CD4-positive, alpha-beta memory T cell (primary cell): ENCODE data around the gene MRTFA. TPM values are rescaled to one million over a fixed set of nuclear protein-coding genes. Genes with fewer than 3 reads are reported as not detected.

Experiments
- CTCF ChIA-PET: fragments of 350-600 bp; sonication (Branson Sonifier 250); formaldehyde crosslinking; loops from one replicate; lab custom pipeline; 2021; ENCODE audit warnings: inconsistent platforms; ENCODE audit not compliant: partially characterized antibody; lab: Charles Lee
- POLR2A ChIA-PET: fragments of 350-600 bp; sonication (Branson Sonifier 250); formaldehyde crosslinking; loops from one replicate; lab custom pipeline; 2021; ENCODE audit not compliant: partially characterized antibody; lab: Charles Lee
- DNase-seq, 5 donors: peaks; one replicate each; pipeline versions ENCODE4 v3.0.0 to v3.0.0-alpha.2; 2020 to 2022; ENCODE audit warnings: mixed read lengths in 1 of 5
- H3K27ac ChIP-seq: one replicate; pipeline ENCODE4 v1.7.0; 2013; ENCODE audit warnings: low read depth, low read length
- H3K27me3 ChIP-seq: 2 replicates; pipeline ENCODE4 v1.7.0; 2013; ENCODE audit warnings: mild to moderate bottlenecking, low read length, moderate library complexity; ENCODE audit not compliant: insufficient read depth
- H3K36me3 ChIP-seq: 2 replicates; pipeline ENCODE4 v1.7.0; 2013; ENCODE audit warnings: mild to moderate bottlenecking, low read length, moderate library complexity; ENCODE audit not compliant: insufficient read depth
- H3K4me1 ChIP-seq: 2 replicates; pipeline ENCODE4 v1.7.0; 2013; ENCODE audit warnings: mild to moderate bottlenecking, low read length, moderate library complexity; ENCODE audit not compliant: insufficient read depth
- H3K4me3 ChIP-seq, 2 donors: one replicate each; pipeline ENCODE4 v1.7.0; 2013; ENCODE audit warnings: low read length in 2 of 2, mild to moderate bottlenecking in 1 of 2
- H3K9me3 ChIP-seq, 2 donors: one replicate each; pipeline ENCODE4 v1.7.0; 2013; ENCODE audit warnings: low read length in 2 of 2, control low read depth in 1 of 2; ENCODE audit not compliant: control insufficient read depth in 1 of 2
- H3K27ac Mint-ChIP-seq, 7 donors: one replicate each; pipeline ENCODE4 v1.8.0; 2020 to 2021; ENCODE audit warnings: mixed read lengths in 7 of 7, mild to moderate bottlenecking in 6 of 7, inconsistent platforms in 3 of 7, moderate library complexity in 3 of 7
- H3K27me3 Mint-ChIP-seq, 2 donors: one replicate each; pipeline ENCODE4 v1.8.0; 2020 to 2021; ENCODE audit warnings: mixed read lengths in 2 of 2
- H3K36me3 Mint-ChIP-seq, 2 donors: one replicate each; pipeline ENCODE4 v1.8.0; 2020 to 2021; ENCODE audit warnings: mixed read lengths in 2 of 2, inconsistent platforms in 1 of 2, mild to moderate bottlenecking in 1 of 2
- H3K4me1 Mint-ChIP-seq, 4 donors: one replicate each; pipeline ENCODE4 v1.8.0; 2020 to 2021; ENCODE audit warnings: mixed read lengths in 4 of 4, mild to moderate bottlenecking in 1 of 4
- H3K4me3 Mint-ChIP-seq, 8 donors: one replicate each; pipeline ENCODE4 v1.8.0; 2020 to 2021; ENCODE audit warnings: mixed read lengths in 8 of 8, mild to moderate bottlenecking in 7 of 8, moderate library complexity in 6 of 8, inconsistent platforms in 3 of 8
- H3K9me3 Mint-ChIP-seq, 8 donors: one replicate each; pipeline ENCODE4 v1.8.0; 2020 to 2021; ENCODE audit warnings: mixed read lengths in 8 of 8, mild to moderate bottlenecking in 5 of 8, inconsistent platforms in 3 of 8, moderate library complexity in 1 of 8
- intact Hi-C: fragments of 100-400 bp; cut with micrococcal nuclease; formaldehyde crosslinking; loops from one replicate; pipeline ENCODE4 v1.15.1; 2023
- polyA plus RNA-seq, 2 donors: library from polyadenylated mRNA; unstranded; fragments of 300-500 nt; fragmentation: Illumina TruSeq; gene quantifications; one replicate each; pipeline ENCODE4 v1.2.3, GENCODE V29; 2021
- total RNA-seq, 2 experiments: library from RNA; stranded (reverse); gene quantifications; one replicate each; pipeline ENCODE4 v1.2.3, GENCODE V29; 2021

The MRTFA gene
- total and polyA plus RNA-seq, 4 experiments from 2014 or later = 5.3 to 91.6 (median 50.9) TPM

GRCh38 chr22:40479126-40479800 is 157.3 kb downstream of the MRTFA start:
- POLR2A ChIA-PET = interaction anchor here (0.7 to 1.3 kb wide), 3 partner anchors 17 to 157 kb away, joined by 3 to 4 read pairs (median 4); partner anchors contain the start of gene MRTFA

GRCh38 chr22:40478338-40479125 is 158.0 kb downstream of the MRTFA start:
- no peaks in the 10 kb centered on the region for H3K9me3 Mint-ChIP-seq
- CTCF ChIA-PET = interaction anchor here (0.6 to 5.1 kb wide), 17 partner anchors 8 to 454 kb away, joined by 3 to 67 read pairs (median 4); no protein-coding TSS in a partner anchor
- intact Hi-C loops = loop anchor here (2.0 kb wide), 1 partner anchor 42 kb away; no protein-coding TSS in a partner anchor
- no peak overlapping the region for H3K4me3 ChIP-seq
- H3K27ac ChIP-seq = no peak overlapping the region
- H3K4me1 ChIP-seq = peaks cover 28% of the 10 kb centered on the region
- peaks cover 14 to 39% (median 24%) of the 10 kb centered on the region in 4 donors for H3K4me1 Mint-ChIP-seq
- H3K9me3 ChIP-seq = no peaks in the 10 kb centered on the region
- no peak for DNase-seq
- H3K27me3 Mint-ChIP-seq = no peaks in the 10 kb centered on the region
- no peaks in the 10 kb centered on the region for H3K36me3 ChIP-seq
- POLR2A ChIA-PET = interaction anchor here (0.7 to 1.3 kb wide), 3 partner anchors 15 to 42 kb away, joined by 3 to 4 read pairs (median 4); no protein-coding TSS in a partner anchor
- H3K4me3 Mint-ChIP-seq = no peak overlapping the region
- H3K36me3 Mint-ChIP-seq = peaks cover 0 to 6% of the 10 kb centered on the region in 2 donors
- H3K27me3 ChIP-seq = no peaks in the 10 kb centered on the region
- peak overlapping the region in 2 of 7 donors; percentile 35 to 53 for H3K27ac Mint-ChIP-seq

More at GRCh38 chr22:40479126-40479800, 157.3 kb downstream of the MRTFA start:
- Mint-ChIP-seq H3K9me3 (no peaks in the 10 kb centered on the region), H3K36me3 (peaks cover 0 to 6% of the 10 kb centered on the region in 2 donors), H3K27ac (no peak overlapping the region), H3K4me1 (peaks cover 14 to 39% (median 24%) of the 10 kb centered on the region in 4 donors), H3K27me3 (no peaks in the 10 kb centered on the region), H3K4me3 (no peak overlapping the region)
- CTCF ChIA-PET = interaction anchor here (0.6 to 5.1 kb wide), 16 partner anchors 9 to 455 kb away, joined by 3 to 67 read pairs (median 4); no protein-coding TSS in a partner anchor
- intact Hi-C loops = loop anchor here (2.0 kb wide), 1 partner anchor 42 kb away; no protein-coding TSS in a partner anchor
- Histone ChIP-seq H3K4me3 (no peak overlapping the region), H3K36me3 (no peaks in the 10 kb centered on the region), H3K9me3 (no peaks in the 10 kb centered on the region), H3K4me1 (peaks cover 28% of the 10 kb centered on the region), H3K27ac (no peak overlapping the region), H3K27me3 (no peaks in the 10 kb centered on the region)
- no peak for DNase-seq

GRCh38 chr22:40477683-40478337 is 158.7 kb downstream of the MRTFA start:
- Histone ChIP-seq H3K27me3 (no peaks in the 10 kb centered on the region), H3K9me3 (no peaks in the 10 kb centered on the region), H3K4me3 (no peak overlapping the region), H3K27ac (no peak overlapping the region), H3K36me3 (no peaks in the 10 kb centered on the region), H3K4me1 (peaks cover 28% of the 10 kb centered on the region)
- ChIA-PET CTCF (interaction anchor here (0.8 to 5.1 kb wide), 3 partner anchors 8 to 41 kb away, joined by 4 to 67 read pairs (median 4); no protein-coding TSS in a partner anchor), POLR2A (interaction anchor here (1.2 kb wide), 1 partner anchor 15 kb away, joined by 3 read pairs; no protein-coding TSS in a partner anchor)
- intact Hi-C loops = loop anchor here (2.0 kb wide), 1 partner anchor 41 kb away; no protein-coding TSS in a partner anchor
- Mint-ChIP-seq H3K27ac (peak overlapping the region in 3 of 7 donors; percentile 5 to 40 (median 35)), H3K9me3 (no peaks in the 10 kb centered on the region), H3K36me3 (peaks cover 0 to 6% of the 10 kb centered on the region in 2 donors), H3K27me3 (no peaks in the 10 kb centered on the region), H3K4me1 (peaks cover 14 to 39% (median 24%) of the 10 kb centered on the region in 4 donors), H3K4me3 (no peak overlapping the region)
- DNase-seq = no peak

GRCh38 chr22:40476341-40476740 is 160.2 kb downstream of the MRTFA start:
- Mint-ChIP-seq H3K4me3 (no peak overlapping the region), H3K9me3 (no peaks in the 10 kb centered on the region), H3K27ac (peak overlapping the region in 2 of 7 donors; percentile 9 to 24), H3K27me3 (no peaks in the 10 kb centered on the region), H3K4me1 (peaks cover 15 to 36% (median 21%) of the 10 kb centered on the region in 4 donors), H3K36me3 (peaks cover 0 to 6% of the 10 kb centered on the region in 2 donors)
- intact Hi-C loops = no loop called here
- Histone ChIP-seq H3K9me3 (no peaks in the 10 kb centered on the region), H3K27me3 (no peaks in the 10 kb centered on the region), H3K4me3 (no peak overlapping the region), H3K4me1 (peaks cover 26% of the 10 kb centered on the region), H3K27ac (no peak overlapping the region), H3K36me3 (no peaks in the 10 kb centered on the region)
- POLR2A ChIA-PET = interaction anchor here (2.8 kb wide), 1 partner anchor 13 kb away, joined by 15 read pairs; no protein-coding TSS in a partner anchor
- CTCF ChIA-PET = interaction anchor here (5.1 kb wide), 1 partner anchor 40 kb away, joined by 67 read pairs; no protein-coding TSS in a partner anchor
- no peak for DNase-seq

- no peak overlapping the region for H3K27ac ChIP-seq
- peaks cover 11% of the 10 kb centered on the region for H3K4me1 ChIP-seq
- intact Hi-C loops = no loop called here
- Mint-ChIP-seq H3K27ac (no peak overlapping the region), H3K27me3 (no peaks in the 10 kb centered on the region), H3K36me3 (peaks cover 0 to 2% of the 10 kb centered on the region in 2 donors), H3K9me3 (no peaks in the 10 kb centered on the region), H3K4me1 (peaks cover 7 to 29% (median 10%) of the 10 kb centered on the region in 4 donors), H3K4me3 (no peak overlapping the region)
- H3K4me3 ChIP-seq = no peak overlapping the region
- DNase-seq = no peak
- no peaks in the 10 kb centered on the region for H3K9me3 ChIP-seq
- ChIA-PET CTCF (interaction anchor here (1.6 to 3.5 kb wide), 3 partner anchors 14 to 37 kb away, joined by 4 to 20 read pairs (median 19); no protein-coding TSS in a partner anchor), POLR2A (interaction anchor here (1.0 to 2.8 kb wide), 3 partner anchors 10 to 39 kb away, joined by 3 to 15 read pairs (median 4); no protein-coding TSS in a partner anchor)
- H3K27me3 ChIP-seq = no peaks in the 10 kb centered on the region
- no peaks in the 10 kb centered on the region for H3K36me3 ChIP-seq
Measured at GRCh38 chr22:40473703-40474102, 162.8 kb downstream of the MRTFA start.

GRCh38 chr22:40472579-40472978 is 163.9 kb downstream of the MRTFA start:
- Histone ChIP-seq H3K27me3 (no peaks in the 10 kb centered on the region), H3K36me3 (no peaks in the 10 kb centered on the region), H3K4me1 (peaks cover under 1% of the 10 kb centered on the region), H3K27ac (no peak overlapping the region), H3K9me3 (no peaks in the 10 kb centered on the region), H3K4me3 (no peak overlapping the region)
- no peak for DNase-seq
- Mint-ChIP-seq H3K27ac (no peak overlapping the region), H3K9me3 (no peaks in the 10 kb centered on the region), H3K36me3 (peaks cover 0 to 2% of the 10 kb centered on the region in 2 donors), H3K4me1 (peaks cover 6 to 29% (median 10%) of the 10 kb centered on the region in 4 donors), H3K27me3 (no peaks in the 10 kb centered on the region), H3K4me3 (no peak overlapping the region)
- CTCF ChIA-PET = interaction anchor here (0.7 to 3.5 kb wide), 4 partner anchors 9 to 36 kb away, joined by 3 to 20 read pairs (median 11); no protein-coding TSS in a partner anchor
- POLR2A ChIA-PET = interaction anchor here (2.6 kb wide), 1 partner anchor 10 kb away, joined by 7 read pairs; no protein-coding TSS in a partner anchor
- intact Hi-C loops = no loop called here
